Measurements from ENCODE around the gene BCAS1.

DNA sequence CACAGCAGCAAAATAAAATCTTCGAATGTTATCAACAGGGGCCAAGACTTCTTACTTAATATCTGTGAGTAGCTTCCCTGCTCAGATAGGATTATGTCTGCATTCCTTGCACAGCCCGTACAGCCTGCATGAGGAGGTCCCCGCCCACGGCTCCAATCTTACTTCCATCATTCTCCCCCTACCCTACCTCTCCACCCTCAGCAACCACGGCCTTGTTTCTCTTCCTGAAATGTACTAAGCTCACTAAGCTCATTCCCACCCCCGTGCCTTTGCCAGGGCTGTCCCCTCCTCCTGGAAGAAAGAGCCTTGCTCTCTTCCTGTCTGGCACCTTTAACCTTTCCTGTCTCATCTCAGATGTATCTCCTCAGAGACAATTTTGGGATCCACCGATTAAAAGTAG lies 120.4 kb downstream of the BCAS1 start:
- no peak for TF ChIP-seq POLR2A (IDR thresholded peaks at IDR 0.05)
- TF ChIP-seq, protein P1, sequence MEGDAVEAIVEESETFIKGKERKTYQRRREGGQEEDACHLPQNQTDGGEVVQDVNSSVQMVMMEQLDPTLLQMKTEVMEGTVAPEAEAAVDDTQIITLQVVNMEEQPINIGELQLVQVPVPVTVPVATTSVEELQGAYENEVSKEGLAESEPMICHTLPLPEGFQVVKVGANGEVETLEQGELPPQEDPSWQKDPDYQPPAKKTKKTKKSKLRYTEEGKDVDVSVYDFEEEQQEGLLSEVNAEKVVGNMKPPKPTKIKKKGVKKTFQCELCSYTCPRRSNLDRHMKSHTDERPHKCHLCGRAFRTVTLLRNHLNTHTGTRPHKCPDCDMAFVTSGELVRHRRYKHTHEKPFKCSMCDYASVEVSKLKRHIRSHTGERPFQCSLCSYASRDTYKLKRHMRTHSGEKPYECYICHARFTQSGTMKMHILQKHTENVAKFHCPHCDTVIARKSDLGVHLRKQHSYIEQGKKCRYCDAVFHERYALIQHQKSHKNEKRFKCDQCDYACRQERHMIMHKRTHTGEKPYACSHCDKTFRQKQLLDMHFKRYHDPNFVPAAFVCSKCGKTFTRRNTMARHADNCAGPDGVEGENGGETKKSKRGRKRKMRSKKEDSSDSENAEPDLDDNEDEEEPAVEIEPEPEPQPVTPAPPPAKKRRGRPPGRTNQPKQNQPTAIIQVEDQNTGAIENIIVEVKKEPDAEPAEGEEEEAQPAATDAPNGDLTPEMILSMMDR (IDR thresholded peaks at IDR 0.05 in 4 of 5, conservative IDR thresholded peaks at IDR 0.05 in 1 of 5), result no peak
